Stimulated activated CD4-positive, alpha-beta T cell treated with anti-CD3 and anti-CD28 coated beads, Interleukin-15, amount 100 ng/mL, for 1 hour (primary cell): ENCODE measurements around the gene ALX4.

Experiments
- DNase-seq, 2 donors: peaks; one replicate each; pipeline ENCODE4 v3.0.0-alpha.2; 2020; ENCODE audit warnings: low read depth in 1 of 2, low spot score in 1 of 2

ALX4 gene

DNA sequence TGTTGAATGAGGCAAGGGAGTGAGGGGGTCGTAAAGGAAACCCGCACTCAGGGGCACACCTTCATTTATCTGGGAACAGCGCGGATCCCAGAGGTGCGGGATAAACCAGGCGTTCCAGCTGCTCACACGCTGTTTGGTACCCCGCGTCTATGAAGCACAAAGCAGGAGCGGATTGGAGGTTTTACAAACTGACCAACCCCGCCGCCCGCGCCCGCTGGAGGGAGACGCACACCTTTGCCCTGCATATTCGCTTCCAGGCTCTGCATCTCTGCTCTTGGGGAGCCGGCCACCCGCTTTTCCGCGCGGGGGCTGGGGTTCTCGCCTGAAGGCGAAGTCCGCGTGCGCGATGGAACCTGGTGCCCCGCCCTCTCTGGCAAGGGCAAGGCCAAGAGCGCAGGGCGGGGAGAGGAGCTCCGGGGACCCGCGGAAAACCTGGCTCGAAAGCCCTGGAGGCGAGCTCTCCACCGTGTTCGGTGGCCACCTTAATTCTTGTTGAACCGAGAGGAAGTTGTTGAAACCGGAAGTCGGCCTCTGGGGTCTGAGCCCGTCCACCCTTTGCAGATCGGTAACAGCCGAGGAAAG lies 6.8 kb upstream of the ALX4 start:
- no peak for DNase-seq

DNA sequence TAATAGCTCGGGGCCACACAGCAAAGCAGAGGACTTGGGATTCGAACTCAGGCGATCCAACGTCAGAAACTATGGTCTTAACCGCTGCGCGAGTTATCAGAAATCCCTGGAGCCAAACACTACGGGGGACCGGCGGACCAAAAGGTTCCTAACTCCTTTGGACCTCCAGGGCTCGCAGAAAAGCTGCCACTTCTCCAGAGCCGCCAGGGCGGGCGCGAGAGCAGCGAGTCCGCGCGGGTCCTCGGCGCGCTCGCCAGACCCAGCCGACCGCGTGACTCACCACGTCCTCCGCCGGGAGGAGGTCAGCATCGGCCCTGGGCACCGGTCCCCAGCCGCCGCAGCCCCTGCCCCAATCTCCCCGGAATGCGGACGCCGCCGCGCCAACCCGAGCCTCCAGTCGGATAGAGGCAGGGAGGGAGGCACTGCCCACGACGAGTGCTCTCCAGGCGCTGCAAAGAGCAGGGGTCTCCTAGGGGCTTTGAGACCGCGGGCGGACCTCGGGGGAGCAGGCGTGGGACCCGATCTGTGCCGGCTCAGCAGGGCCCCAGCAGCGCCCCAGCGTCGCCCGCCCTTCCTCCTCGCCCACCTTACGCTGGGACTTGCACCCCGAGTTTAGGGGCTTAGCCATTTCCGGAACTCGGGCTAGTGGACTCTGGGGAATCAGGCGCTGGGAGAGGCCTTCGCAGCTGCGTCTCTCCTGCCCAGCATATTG lies 6.2 kb upstream of the ALX4 start:
- DNase-seq: no peak

DNA sequence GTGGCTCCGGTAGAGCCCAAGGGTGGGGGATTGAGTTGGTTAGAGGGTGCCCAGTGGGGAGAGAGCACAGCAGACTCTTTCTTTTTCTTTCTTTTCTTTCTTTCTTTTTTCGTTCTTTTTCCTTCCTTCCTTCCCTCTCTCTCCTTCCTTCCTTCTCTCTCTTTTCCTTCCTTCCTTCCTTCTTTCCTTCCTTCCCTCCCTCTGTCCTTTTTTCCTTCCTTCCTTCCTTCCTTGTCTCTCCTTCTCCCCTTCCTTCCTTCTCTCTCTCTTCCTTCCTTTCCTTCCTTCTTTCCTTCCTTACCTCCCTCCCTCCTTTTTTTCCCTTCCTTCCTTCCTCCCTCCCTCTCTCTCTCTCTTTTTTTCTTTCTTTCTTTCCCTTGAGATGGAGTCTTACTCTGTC lies 4.8 kb upstream of the ALX4 start:
- DNase-seq: no peak

DNA sequence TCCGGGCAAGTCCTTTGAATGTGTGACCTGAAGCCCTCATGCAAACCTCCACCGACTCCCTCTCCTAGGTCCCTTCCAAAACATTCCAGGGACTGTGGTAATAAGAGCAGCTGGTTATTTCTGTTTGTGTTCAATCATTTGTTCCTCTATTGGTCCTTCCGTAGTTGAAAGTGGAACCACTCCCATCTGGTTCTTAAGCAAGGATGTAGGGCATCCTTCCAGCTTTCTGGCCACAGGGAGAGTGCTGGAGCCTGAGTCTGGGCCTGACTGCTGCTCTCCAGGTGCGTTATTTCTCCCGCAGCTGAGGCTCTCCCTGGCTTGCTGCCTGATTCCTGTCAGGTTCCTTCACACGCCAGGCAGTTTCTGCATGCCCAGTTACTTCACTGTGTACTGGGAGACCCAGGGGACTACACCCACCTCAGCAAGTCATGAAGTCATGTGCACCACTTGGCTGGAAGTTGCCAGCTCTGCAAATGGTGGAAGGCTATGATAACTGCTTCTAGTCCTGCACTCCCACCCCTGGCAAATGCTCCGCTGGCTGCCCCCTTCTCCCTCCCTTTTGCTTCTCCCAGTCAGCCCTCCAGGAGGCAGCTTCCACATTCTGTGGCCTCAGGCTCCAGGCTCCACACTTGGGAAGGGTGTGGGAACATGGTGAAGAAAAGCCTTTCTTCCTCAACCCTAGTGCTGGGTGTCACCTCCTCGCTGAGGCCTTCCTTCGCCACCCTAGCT lies 4.0 kb upstream of the ALX4 start:
- no peak for DNase-seq

DNA sequence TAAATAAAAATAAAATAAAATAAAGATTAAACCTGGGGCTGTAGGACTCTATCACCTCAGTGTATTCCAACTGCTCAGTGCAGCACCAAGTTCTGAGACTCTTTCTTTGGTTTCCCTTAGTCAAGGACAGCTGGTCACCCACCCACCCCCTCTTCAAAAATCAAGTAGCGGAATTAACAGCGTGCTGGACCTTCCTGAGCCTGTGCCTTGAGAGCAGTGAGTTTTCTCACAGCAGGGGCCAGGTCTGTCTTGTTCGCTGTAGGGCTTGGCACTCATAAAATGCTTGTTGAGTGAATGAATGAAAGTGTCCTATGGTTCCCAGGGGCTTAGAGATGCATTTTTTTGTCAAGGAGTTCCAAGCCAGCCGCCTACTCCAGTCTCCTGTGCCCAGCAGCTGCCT lies 2.9 kb upstream of the ALX4 start:
- DNase-seq: no peak

DNA sequence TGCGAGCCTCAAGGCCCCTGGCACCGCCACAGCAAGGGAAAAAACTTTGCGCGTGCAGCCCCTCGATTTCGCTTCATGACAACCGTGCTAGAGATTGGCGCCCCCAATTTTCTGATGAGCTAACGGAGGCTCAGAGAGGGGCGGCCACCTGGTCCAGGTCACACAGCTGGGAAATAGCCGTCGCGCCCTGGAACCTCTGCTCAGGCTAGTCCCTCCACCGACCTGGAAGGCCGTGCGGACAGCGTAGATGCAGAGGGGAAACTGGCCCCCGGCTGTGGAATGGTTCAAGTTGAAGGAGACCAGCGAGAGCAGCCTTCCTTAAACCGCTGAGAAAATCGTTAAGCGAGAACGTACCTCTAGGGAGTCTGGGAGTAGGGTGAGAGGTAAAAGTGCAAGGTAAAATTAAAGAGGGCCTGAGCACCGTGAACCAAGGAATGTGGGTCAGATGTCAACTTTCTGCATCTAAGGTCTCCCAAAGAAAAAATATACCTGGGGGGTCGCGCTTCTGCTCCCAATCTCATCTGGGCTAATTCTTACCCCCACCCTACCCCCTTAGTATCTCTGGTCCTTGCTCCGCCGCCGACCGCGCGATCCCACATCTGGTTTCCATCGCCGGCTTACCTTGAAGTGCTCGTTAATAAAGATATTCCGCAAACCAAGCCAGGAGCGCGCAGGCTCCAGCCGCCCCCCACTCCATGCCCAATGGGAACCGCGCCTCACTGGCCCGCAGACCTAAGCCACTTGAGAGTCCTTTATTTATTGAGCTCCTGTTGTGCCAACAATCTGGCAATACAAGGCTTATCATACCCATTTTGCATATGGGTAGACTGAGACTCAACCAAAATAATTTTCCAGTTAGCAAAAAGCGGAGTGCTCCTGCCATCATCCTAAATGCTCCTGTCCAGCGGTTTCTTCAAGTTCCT lies 1.7 kb upstream of the ALX4 start:
- no peak for DNase-seq

DNA sequence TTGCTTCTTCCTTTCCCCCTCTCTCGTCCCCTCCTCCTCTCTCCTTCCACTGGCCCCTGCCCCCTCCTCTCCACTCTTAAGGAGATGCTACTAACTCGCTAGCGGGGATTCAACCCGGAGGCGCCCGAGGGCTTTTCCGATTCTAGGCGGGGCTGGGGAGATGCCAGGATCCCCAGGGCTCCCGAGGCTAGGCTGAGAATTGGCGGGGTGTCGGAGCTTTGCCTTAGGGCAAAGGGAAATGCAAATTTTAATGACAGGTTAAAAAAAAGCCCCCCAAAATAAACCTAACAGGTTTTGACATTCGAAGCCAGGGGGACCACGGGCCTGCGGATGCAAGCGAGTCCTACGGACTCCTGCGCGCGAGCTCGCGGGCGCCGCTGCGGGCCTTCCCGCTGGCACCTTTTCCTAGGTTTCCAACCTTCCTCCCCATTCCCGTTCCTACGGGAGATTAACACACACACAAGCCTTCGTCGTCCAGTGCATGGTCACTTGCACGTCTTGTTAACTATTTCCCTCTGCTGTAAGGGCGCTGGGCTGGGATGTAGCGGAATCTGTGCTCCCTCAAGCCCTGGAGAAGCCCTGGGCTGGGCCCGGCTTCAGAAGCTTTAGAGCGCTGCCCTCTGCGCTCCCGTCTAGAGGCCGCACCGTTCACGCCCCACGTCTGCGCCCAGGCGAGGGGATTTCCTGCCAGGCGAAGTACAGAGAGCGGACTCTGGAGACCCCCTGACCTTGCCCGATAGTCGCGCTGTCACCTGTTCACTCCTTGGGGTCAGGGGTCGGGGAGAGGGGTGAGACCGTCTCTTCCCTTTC lies 729 bp upstream of the ALX4 start:
- no peak for DNase-seq

DNA sequence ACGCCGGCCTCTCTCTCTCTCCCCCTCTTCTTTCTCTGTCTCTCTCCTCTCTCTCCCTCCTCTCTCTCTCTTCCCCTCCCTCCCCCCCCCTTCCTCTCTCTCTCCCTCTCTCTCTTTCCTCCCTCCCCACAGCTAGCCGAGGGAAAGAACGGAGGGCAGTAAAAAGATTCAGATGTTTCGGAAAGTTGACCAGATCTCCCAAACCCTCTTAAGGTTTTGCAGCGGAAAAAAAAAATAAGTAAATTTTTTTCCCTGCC lies 195 bp upstream of the ALX4 start:
- no peak for DNase-seq

DNA sequence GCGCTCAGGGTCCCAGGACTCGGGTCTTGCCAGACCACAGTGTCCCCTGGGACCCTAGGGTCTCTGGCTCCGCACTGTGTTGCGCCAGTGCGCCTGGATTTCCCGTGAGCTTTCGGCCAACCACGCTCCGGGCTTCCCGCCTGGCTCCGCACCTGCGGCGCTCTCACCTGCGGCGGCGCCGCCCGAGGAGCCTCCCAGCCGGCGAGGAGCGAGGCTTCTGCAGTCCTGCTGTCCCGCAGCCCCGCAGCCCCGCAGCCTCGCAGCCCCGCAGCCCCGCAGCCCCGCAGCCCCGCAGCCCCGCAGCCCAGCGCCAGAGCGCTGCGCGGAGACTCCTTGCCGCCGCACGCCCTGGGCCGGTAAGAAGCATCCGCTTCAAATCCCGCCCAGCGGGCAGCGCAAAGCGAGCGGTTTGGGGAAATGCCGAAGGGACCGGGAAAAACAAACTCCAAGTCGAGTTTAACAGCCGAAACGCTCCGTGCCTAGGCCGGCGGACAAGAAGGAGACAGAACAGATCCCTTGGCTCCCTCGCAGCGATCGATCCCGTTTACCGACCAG lies 939 bp downstream of the ALX4 start:
- no peak for DNase-seq

DNA sequence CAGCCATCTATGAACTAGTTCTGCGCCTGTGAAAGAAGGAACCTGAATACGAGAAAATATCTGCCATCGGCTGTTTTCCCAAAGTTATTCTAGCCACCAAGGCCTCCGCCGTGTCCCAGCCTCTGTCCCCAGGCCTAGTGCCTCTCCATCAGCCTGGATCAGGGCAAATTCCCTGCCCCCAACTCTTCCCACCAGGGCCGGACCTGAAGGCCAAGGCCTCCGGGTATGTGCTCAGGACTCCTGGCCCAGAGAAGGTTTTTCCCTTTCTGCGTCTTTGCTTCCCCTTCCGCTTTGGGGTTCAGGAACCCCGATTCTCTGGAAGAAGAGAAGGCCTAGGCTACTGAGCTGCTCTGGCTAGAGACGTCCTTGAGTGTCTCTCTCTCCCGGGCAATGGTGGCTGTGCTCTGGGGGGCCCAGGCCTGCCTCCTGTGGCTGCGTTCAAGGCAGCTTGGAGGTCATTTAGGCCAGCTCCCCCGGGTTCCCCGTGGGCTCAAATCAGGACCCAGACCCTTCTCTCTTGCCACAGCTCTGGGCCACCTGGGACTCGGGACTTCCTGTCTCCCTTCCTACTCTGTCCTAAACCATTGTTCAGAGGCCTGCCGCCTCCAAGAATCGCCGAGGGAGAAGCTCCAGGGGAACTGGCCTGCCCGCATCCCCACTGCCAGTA lies 1.6 kb downstream of the ALX4 start:
- no peak for DNase-seq

DNA sequence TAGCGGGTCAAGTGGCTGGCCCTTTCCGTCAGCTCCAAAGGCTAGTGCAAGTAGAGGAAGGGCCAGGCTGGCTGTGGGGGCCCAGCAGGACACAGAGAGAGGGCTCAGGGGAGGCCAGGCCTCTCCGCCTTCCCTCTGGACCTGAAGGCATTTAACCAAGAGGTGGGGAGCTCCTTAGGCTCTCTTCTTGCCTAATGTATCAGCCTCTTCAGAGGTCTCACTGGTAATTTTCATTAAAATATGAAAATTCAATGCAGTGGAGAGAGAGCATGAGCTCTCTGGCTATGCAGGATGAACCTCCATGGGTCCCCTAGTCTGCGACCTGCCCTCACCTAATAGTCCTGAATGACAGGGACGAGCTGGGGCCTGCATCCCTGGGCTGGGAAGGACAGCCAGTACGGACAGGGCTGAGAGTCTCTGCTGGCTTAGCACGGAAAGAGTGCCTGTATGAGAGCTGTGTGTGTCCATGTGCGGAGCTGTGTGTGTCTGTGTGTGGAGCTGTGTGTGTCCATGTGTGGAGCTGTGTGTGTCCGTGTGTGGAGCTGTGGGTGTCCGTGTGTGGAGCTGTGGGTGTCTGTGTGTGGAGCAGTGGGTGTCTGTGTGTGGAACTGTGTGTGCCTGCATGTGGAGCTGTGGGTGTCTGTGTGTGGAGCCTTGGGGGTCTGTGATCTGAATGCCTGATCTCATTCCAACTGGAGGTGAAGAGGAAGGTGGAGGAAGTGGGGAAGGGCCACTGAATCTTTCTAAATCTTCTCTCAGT lies 2.4 kb downstream of the ALX4 start:
- no peak for DNase-seq

DNA sequence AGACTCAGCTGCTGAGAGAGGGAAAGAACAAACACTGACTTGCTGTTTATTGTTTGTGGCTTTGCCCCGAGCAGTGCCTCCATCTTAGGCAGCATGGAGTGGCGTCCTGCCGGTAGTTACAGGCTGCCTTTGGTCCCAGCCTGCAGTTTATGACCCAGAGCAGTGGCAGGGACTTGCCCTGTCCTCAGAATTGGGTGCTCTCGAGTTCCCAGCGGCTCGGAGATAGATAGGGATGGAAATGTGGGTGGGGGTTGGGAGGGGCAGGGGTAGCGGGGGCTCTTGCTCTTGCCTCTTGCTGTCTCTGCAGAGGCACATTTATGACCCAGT lies 3.1 kb downstream of the ALX4 start:
- no peak for DNase-seq

DNA sequence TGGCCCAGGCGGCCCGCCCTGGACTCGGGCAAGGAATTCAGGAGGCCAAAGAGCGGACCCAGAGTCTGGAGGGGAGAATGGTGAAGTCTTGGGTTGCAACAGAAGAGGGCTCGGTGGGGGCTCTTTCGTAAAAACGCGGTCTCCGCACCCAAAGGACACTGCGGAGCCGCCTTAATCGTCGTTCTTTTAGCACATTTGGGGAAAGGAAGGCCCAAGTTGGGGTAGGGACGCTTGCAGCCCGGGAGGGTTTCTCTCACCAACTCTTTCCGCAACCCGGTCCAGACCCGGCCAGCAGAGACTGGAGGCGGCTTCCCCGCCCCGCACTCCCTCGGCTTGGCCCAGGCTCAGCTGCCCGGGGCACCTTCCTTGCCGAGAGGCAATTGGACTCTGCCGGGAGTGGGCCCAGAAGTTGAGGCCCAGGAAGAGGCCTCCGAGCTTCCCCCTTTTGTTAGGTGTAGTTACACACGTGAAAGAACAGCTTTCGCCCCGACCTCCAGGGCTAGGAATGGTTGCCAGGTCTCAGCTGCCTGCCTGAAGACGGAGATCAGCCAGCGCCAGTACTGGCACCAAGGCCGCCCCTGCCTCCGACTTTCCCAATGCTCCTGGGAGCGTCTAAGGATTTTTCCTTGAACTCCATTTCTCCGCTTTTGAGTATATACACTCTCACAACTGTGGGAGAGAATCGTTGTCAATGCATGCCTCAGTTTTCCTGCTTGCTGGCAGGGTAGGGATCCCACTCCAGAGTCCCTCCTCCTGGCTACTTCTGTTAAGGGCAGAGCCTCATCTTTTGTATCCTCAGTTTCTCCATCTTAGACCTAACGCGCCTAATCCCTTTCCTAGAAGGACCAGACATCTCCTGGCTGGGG lies 3.7 kb downstream of the ALX4 start:
- no peak for DNase-seq

DNA sequence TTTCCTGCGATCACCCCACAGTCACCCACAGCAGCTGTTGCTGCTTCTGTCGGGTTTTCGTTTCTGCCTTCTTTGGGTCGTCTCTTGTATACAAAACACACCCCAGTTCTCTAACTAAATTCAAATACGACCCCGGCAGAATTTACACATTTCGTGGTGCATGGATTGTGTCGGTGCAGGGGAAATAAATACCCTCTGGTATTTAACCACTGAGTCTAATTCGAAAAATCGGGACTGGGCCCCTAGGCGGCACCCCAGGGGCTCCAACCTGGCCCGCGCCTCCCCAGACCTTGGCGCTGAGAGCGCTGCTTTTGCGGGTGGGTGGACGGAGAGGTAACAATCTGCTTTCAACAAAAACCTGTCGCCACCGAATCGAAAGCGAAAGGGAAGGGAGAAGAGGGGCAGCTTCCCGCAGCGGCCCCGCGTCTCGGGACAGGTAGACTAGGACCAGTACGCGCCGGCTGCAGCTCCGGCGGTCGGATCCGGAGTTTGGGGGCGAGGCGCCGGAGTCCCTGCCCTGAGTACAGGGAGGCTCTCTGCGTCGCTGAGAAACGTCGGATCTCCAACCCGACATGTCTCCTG lies 4.4 kb downstream of the ALX4 start:
- no peak for DNase-seq

DNA sequence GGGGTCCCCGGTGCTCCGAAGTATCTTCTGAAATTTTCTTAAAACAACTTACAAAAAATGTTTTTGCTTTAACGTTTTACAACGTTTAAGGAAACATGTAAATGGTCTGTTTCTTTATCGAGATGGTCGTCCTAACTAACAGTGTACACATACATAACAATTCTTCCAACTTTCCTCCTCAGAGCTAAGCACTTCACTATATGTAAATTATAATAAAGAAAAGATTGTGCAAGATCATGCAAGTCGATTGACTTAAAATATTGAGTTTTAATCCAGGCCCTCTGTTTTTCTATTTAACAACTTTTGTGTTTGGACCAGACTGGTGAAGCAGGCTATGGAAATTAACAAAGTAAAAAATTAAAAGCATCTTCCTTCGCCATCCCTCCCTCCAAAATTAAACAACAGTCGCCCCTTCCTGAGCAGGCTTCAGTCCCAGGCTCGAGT lies 4.9 kb downstream of the ALX4 start:
- no peak for DNase-seq

DNA sequence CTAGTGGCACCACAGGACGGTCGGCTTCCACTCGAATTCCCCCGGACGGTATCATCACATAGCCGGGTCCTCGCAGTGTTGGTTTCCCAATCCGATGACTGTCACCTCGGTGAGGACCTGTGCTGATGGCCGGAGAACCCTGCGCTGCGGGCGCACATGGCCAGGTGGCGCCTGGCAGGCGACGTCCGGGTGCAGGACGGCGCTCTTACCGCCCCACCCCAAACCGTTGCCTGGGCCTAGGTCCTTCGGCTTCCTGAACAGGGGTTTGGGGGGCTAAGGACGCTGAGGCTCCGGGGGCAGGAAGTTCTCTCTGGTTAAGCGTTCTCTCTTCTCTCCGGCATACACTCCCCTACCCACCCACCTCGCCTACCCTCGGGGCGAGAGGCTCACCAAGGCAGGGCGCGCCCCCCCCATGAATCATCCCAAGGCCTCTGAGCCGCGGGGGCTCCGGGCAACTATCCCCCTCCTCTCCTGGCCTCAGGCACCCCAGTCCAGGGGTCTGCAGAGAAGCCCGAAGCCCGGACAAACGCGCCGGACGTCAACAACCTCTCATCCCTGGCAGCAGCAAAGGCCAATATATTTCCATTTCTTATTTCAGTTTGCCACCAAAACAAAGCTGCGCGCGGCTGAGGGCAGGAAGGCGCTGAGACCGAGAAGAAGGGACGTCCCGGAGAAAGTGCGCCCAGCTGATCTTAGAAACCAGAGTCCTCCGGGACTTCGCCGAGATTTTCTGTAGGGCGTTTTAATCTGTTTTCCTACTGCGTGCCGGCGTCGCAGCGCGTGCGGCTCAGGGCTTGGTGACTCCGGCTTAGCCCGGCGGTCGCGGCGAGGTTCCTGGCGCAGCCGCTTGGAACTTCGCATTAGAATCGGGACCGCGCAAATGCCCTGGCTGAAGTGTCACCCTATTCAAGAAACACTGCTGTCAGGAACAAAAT lies 5.6 kb downstream of the ALX4 start:
- DNase-seq: no peak

DNA sequence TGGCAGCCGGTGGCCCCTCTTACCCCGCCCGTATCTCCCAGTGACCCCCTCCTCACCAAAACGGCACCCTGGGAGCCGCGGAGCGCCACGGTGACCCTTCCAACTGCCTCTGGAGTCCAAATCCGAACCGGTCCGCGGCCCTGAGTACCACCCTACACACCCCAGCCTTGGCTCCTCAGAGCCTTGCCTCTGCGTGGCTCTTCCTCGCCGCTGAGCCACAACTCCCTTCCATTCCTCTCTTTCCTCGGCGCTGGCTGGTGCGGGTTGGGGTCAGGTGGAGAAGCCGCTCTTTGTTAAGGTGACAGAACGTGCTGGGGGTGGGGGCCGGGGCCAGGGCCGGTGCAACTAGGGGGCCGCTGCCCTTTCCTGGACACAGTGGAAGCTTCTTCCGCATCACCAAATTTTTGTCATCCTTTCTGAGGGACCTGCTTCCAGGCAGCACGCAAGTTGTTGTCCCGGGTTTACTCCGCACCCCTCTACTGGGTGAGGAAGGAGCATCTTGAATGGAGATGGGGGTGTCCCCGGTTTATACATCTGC lies 6.5 kb downstream of the ALX4 start:
- DNase-seq: no peak
